ENCODE measurements around the gene NOM1.

DNA sequence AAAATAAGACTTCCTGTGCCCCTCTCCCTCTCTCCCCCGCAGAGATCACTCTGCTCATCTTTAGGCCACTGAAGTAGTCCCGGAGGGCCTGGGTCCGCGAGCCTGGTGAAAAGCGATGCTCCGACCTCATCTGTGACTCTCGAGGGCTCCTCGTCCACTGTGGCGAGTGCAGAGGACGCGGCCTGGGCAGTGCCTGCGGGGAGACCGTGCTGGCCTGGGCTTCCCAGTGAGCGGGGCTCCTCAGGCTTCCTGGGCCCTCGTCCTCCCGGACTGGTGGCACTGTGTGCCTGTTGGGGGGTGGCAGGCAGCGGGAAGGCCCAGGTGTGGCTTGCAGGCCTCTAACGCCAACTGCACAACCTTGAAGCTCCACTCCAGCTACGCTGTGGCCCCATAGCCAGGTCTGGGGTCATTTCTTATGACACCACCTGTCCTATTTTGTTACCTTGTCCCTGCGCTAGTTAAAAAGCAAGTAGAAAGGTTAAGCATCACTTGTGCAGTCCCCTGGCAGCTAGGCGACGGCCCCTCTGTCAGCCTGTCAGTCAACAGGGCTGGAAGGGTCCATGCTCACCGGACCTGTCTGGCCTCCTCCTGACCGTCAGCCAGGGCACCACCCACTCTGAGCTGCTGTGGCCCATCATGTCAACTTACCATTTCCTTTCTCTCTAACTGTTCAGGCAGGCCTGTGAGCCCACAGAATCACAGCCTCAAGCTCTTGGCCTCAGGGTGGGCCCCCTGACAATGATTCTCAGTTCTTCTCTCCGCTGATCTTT lies 40.4 kb downstream of the NOM1 start:
- TF ChIP-seq POLR2A (IDR thresholded peaks at IDR 0.05; ENCODE audit: low read length) (no peak), SMC3 (IDR thresholded peaks at IDR 0.05) (no peak), NPAS2 (CRISPR knock-in tag; IDR thresholded peaks at IDR 0.05; ENCODE audit: borderline replicate concordance) (no peak), RFX5 (IDR thresholded peaks at IDR 0.05) (no peak), KDM5A (IDR thresholded peaks at IDR 0.05) (no peak), RCOR1 (IDR thresholded peaks at IDR 0.05; ENCODE audit: low read depth, low read length) (no peak), RAD21 (conservative IDR thresholded peaks at IDR 0.05 in 1 of 2, IDR thresholded peaks at IDR 0.05 in 1 of 2) (no peak), MYC (IDR thresholded peaks at IDR 0.05; ENCODE audit: borderline replicate concordance, low read length) (no peak)
- TF ChIP-seq, protein P1, sequence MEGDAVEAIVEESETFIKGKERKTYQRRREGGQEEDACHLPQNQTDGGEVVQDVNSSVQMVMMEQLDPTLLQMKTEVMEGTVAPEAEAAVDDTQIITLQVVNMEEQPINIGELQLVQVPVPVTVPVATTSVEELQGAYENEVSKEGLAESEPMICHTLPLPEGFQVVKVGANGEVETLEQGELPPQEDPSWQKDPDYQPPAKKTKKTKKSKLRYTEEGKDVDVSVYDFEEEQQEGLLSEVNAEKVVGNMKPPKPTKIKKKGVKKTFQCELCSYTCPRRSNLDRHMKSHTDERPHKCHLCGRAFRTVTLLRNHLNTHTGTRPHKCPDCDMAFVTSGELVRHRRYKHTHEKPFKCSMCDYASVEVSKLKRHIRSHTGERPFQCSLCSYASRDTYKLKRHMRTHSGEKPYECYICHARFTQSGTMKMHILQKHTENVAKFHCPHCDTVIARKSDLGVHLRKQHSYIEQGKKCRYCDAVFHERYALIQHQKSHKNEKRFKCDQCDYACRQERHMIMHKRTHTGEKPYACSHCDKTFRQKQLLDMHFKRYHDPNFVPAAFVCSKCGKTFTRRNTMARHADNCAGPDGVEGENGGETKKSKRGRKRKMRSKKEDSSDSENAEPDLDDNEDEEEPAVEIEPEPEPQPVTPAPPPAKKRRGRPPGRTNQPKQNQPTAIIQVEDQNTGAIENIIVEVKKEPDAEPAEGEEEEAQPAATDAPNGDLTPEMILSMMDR (IDR thresholded peaks at IDR 0.05) = no peak
- TF ChIP-seq, protein P2, sequence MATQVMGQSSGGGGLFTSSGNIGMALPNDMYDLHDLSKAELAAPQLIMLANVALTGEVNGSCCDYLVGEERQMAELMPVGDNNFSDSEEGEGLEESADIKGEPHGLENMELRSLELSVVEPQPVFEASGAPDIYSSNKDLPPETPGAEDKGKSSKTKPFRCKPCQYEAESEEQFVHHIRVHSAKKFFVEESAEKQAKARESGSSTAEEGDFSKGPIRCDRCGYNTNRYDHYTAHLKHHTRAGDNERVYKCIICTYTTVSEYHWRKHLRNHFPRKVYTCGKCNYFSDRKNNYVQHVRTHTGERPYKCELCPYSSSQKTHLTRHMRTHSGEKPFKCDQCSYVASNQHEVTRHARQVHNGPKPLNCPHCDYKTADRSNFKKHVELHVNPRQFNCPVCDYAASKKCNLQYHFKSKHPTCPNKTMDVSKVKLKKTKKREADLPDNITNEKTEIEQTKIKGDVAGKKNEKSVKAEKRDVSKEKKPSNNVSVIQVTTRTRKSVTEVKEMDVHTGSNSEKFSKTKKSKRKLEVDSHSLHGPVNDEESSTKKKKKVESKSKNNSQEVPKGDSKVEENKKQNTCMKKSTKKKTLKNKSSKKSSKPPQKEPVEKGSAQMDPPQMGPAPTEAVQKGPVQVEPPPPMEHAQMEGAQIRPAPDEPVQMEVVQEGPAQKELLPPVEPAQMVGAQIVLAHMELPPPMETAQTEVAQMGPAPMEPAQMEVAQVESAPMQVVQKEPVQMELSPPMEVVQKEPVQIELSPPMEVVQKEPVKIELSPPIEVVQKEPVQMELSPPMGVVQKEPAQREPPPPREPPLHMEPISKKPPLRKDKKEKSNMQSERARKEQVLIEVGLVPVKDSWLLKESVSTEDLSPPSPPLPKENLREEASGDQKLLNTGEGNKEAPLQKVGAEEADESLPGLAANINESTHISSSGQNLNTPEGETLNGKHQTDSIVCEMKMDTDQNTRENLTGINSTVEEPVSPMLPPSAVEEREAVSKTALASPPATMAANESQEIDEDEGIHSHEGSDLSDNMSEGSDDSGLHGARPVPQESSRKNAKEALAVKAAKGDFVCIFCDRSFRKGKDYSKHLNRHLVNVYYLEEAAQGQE (IDR thresholded peaks at IDR 0.05) = no peak
- TF ChIP-seq, protein P3, sequence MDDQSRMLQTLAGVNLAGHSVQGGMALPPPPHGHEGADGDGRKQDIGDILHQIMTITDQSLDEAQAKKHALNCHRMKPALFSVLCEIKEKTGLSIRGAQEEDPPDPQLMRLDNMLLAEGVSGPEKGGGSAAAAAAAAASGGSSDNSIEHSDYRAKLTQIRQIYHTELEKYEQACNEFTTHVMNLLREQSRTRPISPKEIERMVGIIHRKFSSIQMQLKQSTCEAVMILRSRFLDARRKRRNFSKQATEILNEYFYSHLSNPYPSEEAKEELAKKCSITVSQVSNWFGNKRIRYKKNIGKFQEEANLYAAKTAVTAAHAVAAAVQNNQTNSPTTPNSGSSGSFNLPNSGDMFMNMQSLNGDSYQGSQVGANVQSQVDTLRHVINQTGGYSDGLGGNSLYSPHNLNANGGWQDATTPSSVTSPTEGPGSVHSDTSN (IDR thresholded peaks at IDR 0.05) = no peak

Data from A549 (cell line).